Spinal cord (tissue), 10 donors: ENCODE results near the gene TMCC1. TPM values are rescaled to one million over a fixed set of nuclear protein-coding genes. Genes with fewer than 3 reads are reported as not detected.

ENCODE experiments used
- DNase-seq, 6 donors: peaks; one replicate each; pipeline versions ENCODE4 v3.0.0 to v3.0.0-alpha.2; 2013 to 2015; ENCODE audit warnings: low spot score in 6 of 6, low read depth in 4 of 6
- H3K27ac ChIP-seq: one replicate; pipeline ENCODE4 v1.5.1; 2013; ENCODE audit warnings: low read depth, low read length, control low read depth
- H3K27me3 ChIP-seq: one replicate; pipeline ENCODE4 v1.6.1; 2013; ENCODE audit warnings: low read length; ENCODE audit not compliant: control insufficient read depth, insufficient read depth
- H3K36me3 ChIP-seq: one replicate; pipeline ENCODE4 v1.6.1; 2013; ENCODE audit warnings: low read length; ENCODE audit not compliant: control insufficient read depth, insufficient read depth
- H3K4me1 ChIP-seq: one replicate; pipeline ENCODE4 v1.6.1; 2013; ENCODE audit warnings: low read length; ENCODE audit not compliant: control insufficient read depth, insufficient read depth
- H3K4me3 ChIP-seq: one replicate; pipeline ENCODE4 v1.5.1; 2013; ENCODE audit warnings: low read depth, low read length, control low read depth
- H3K9me3 ChIP-seq: one replicate; pipeline ENCODE4 v1.6.1; 2013; ENCODE audit warnings: low read length; ENCODE audit not compliant: control insufficient read depth, insufficient read depth
- WGBS: methylation state at CpG from one replicate; pipeline ENCODE4 v1.1.5; 2013; ENCODE audit warnings: missing lambda C conversion rate; ENCODE audit not compliant: insufficient coverage; 5-methylcytosine and 5-hydroxymethylcytosine counted together
- polyA plus RNA-seq, 2 donors: library from polyadenylated mRNA; unstranded; fragments of 120-200 nt; gene quantifications; one replicate each; pipeline ENCODE4 v1.2.1, GENCODE V29; 2013; ENCODE audit not compliant: insufficient read length in 2 of 2
- total RNA-seq, 2 donors: library from RNA; depleted of rRNA in 1 of 2; stranded (reverse); fragments of 120-200 nt in 1 of 2; fragments of >200 nt in 1 of 2; gene quantifications; one replicate each; pipeline versions ENCODE4 v1.2.3 to v1.2.4, GENCODE V29; 2013 to 2014
- donor health status: healthy.

The TMCC1 gene
- total and polyA plus RNA-seq, 4 donors, result 34.1 to 49.1 (median 44.4) TPM

DNA sequence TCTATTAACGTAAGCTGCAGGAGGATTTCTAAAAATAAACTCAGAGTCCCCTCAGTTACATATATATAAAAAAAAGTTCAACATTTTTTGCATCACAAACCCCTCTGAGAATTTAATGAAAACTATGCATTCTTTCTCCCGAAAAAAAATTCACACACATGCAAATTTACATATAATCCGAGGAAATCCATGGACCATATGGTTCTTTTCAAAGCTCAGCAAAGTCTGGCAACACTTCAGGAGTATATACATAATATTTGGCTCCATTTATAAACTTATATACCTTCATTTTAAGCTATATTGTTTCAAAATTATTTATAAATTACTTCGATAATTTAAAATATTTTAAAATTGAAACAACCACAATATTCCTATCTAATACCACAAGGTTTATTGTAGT is 146.4 kb downstream of the TMCC1 start:
- Histone ChIP-seq H3K27ac (no peak overlapping the region), H3K9me3 (no peaks in the 10 kb centered on the region), H3K27me3 (no peaks in the 10 kb centered on the region), H3K4me3 (no peak overlapping the region), H3K4me1 (peaks cover 9% of the 10 kb centered on the region), H3K36me3 (no peaks in the 10 kb centered on the region)
- DNase-seq, result no peak
- no CpG with 5 or more reads among the region's 4 CpGs for WGBS

DNA sequence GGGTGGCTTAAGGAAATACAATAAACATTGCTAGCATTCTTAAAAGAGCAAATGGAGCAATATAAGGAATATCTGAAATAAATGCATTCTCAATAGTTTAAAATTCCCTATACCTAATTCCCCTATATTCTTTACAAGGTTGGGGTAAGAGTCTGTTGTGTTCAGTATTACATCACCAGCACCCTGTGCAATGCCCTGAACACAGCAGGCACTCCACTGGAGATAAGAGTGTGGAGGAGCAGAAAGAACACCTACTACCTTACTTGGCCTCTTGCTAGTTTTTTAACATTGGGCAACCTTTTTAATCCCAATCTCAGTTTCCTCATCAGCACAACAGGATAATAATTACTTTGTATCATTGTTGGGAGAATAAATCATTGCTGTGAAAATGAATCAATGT is 146.9 kb downstream of the TMCC1 start:
- peaks cover 9% of the 10 kb centered on the region for H3K4me1 ChIP-seq
- DNase-seq, result no peak
- no peaks in the 10 kb centered on the region for H3K27me3 ChIP-seq
- no peak overlapping the region for H3K4me3 ChIP-seq
- H3K36me3 ChIP-seq, result no peaks in the 10 kb centered on the region
- no peaks in the 10 kb centered on the region for H3K9me3 ChIP-seq
- H3K27ac ChIP-seq, result no peak overlapping the region

DNA sequence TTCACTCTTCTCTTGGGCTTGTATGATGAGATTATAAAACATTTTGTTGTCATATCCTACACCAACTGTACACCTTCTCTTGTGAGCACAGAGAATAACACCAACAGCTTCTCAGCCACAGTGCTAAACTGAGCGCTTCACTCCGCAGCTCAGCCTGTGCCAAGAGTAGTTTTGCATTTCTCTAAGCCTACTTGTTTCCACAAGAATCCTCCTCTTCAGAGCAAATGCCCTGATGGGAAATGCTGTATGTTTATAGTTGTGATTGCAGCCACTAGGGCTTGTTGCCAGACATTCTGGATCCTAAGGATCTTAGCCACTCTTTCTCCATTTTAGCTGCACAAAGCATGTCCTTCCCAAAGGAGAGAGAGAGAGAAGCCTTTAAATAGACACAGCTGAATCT is 148.3 kb downstream of the TMCC1 start:
- H3K27me3 ChIP-seq, result no peaks in the 10 kb centered on the region
- H3K36me3 ChIP-seq, result no peaks in the 10 kb centered on the region
- peak overlapping the region; percentile 22 for H3K27ac ChIP-seq
- peak; percentile 31 to 87 (median 39) for DNase-seq
- H3K9me3 ChIP-seq, result no peaks in the 10 kb centered on the region
- WGBS, result 60% methylated on average over 1 of the region's 2 CpGs
- no peak overlapping the region for H3K4me3 ChIP-seq
- H3K4me1 ChIP-seq, result peaks cover 9% of the 10 kb centered on the region

DNA sequence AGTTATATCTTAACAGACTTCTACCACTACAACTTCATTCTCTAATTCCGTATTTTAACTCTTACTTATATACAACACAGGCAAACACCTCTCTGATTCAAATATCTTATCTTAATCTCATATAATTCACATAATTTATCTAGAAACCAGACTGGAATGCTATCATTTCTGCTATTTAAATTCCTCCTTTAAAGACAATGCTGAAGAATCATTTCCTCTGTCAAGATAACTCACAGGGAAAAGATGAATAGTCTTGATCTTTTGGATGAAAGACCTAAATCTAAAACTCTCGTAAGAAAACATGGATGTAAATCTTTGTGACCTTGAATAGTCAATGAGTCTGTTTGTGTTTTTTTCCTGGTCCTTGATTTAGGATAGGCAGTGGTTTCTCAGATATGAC is 151.7 kb downstream of the TMCC1 start:
- H3K4me1 ChIP-seq, result peaks cover 9% of the 10 kb centered on the region
- no peak for DNase-seq
- no peaks in the 10 kb centered on the region for H3K36me3 ChIP-seq
- H3K27ac ChIP-seq, result no peak overlapping the region
- no peaks in the 10 kb centered on the region for H3K27me3 ChIP-seq
- no peaks in the 10 kb centered on the region for H3K9me3 ChIP-seq
- H3K4me3 ChIP-seq, result no peak overlapping the region
- 100% methylated on average over 1 of the region's 2 CpGs for WGBS

DNA sequence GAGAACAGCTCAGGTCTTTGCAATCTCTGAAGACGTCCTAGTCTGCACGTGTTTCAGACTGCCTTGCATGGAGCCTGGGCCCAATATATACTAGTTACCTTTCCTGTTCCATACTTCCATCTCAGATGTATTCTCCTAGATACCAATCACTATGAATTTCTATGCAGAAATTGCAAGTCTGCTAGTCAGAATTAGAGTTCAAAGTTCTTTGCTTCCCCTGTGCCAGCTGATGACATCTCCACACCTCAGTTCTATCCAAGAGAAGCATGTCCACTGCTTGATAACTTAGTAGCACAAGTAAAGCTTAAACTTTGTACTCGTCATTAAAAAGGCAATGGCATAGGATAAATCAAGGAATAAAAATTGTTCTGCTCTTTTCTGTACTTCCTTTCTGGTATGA is 153.4 kb downstream of the TMCC1 start:
- no peaks in the 10 kb centered on the region for H3K9me3 ChIP-seq
- H3K4me3 ChIP-seq, result no peak overlapping the region
- H3K27me3 ChIP-seq, result no peaks in the 10 kb centered on the region
- H3K4me1 ChIP-seq, result no peaks in the 10 kb centered on the region
- WGBS, result 67% methylated on average over 2 of the region's 3 CpGs
- no peaks in the 10 kb centered on the region for H3K36me3 ChIP-seq
- H3K27ac ChIP-seq, result no peak overlapping the region
- no peak for DNase-seq

DNA sequence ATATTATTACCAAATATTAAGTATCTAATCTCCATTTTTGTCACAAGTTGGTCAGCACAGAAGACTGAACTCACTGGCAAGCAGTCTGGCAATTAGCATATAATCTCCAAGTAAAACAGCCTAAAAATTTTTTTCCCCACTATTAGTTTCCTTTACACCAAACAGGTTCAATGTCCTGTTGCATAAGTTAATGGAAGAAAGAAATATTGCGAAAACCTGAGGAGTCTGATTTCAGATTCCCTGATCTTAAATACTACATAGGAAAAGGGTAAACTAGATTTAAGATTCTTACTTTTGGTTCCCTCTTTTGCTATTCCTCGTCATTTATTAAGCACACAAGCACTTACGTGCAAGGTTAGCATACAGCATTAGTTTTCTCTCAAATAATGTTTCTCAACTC is 153.9 kb downstream of the TMCC1 start:
- H3K4me3 ChIP-seq, result no peak overlapping the region
- DNase-seq, result no peak
- no peaks in the 10 kb centered on the region for H3K36me3 ChIP-seq
- H3K27me3 ChIP-seq, result no peaks in the 10 kb centered on the region
- 94% methylated on average over 2 of the region's 3 CpGs for WGBS
- no peaks in the 10 kb centered on the region for H3K9me3 ChIP-seq
- H3K27ac ChIP-seq, result no peak overlapping the region
- no peaks in the 10 kb centered on the region for H3K4me1 ChIP-seq

DNA sequence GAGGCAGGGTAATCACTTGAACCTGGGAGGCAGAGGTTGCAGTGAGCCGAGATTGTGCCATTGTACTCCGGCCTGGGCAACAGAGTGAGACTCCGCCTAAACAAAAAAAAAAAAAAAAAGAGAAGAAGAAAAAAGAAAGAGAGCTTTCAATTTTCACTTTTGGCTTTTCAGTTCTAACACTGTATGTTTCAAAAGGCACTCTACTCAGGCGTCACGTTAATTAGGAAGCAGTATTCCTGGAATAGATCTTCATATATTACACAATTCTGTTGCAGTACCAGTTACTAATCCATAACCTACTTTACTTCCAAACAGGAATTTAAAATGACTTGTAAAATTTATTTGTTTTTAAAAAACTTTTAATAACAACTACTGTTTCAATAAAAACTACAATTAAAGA is 155.3 kb downstream of the TMCC1 start:
- WGBS, result no CpG with 5 or more reads among the region's 5 CpGs
- Histone ChIP-seq H3K36me3 (no peaks in the 10 kb centered on the region), H3K27ac (no peak overlapping the region), H3K4me3 (no peak overlapping the region), H3K4me1 (no peaks in the 10 kb centered on the region), H3K27me3 (no peaks in the 10 kb centered on the region), H3K9me3 (no peaks in the 10 kb centered on the region)
- no peak for DNase-seq

DNA sequence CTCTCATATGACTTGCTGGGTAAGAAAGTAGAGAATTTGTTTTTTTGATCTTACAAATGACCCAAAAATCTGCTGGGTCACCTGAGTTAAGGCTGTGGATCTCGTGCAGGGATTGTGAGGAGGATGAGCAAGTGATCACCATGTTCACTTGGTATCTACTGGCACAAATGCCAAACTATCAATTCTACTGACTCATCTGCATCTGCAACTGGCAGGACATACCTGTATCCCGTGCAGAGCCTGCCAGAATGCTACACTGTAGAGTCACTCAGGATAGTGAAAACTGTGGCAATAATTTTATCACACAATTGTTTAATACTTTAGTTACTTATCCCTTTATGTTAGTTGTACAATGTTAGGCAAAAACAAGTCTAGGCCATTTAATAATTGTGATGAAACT is 157.4 kb downstream of the TMCC1 start:
- Histone ChIP-seq H3K4me3 (no peak overlapping the region), H3K9me3 (no peaks in the 10 kb centered on the region), H3K27me3 (no peaks in the 10 kb centered on the region), H3K27ac (no peak overlapping the region), H3K4me1 (no peaks in the 10 kb centered on the region), H3K36me3 (no peaks in the 10 kb centered on the region)
- DNase-seq, result no peak
- WGBS, result no CpG with 5 or more reads among the region's 2 CpGs

DNA sequence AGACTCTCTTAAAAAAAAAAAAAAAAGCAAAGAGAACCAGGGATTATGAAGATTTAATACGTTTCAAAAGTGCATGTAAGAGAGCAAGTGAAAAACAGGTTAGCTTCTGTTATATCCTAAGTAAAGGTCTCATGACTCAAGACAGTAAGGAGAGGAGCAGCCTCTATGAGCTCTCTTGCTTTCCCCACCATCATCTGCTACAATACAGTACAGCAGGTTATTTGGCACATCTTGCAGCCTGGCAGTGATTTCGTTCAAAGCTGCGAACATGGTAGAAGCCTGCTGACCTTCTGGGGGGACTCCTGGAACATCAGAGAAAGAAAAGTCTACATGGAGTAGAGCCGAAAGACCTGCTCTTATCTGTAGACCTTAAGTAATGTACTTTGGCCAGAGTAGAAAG is 157.9 kb downstream of the TMCC1 start:
- H3K4me1 ChIP-seq, result no peaks in the 10 kb centered on the region
- no peaks in the 10 kb centered on the region for H3K9me3 ChIP-seq
- no peaks in the 10 kb centered on the region for H3K36me3 ChIP-seq
- DNase-seq, result no peak
- no peaks in the 10 kb centered on the region for H3K27me3 ChIP-seq
- WGBS, result 90% methylated on average over 2 of the region's 4 CpGs
- H3K27ac ChIP-seq, result no peak overlapping the region
- no peak overlapping the region for H3K4me3 ChIP-seq

DNA sequence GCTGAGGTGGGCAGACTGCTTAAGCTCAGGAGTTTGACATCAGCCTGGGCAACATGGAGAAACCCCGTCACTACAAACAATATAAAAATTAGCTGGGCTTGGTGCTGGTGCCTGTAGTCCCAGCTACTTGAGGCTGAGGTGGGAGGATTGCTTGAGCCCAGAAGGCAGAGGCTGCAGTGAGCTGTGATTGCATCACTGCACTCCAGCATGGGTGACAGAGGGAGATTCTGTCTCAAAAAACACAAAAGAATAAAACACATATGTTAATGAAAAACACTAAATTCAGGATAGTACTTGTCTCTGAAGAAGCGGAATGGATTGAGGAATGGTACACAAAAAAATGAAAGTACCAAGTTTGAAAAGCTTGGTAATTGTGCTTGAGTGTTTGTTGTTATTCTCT is 159.1 kb downstream of the TMCC1 start:
- DNase-seq, result no peak
- WGBS, result no CpG with 5 or more reads among the region's 2 CpGs

More for the DNA sequence above, 159.1 kb downstream of the TMCC1 start:
- Histone ChIP-seq H3K27ac (no peak overlapping the region), H3K4me3 (no peak overlapping the region), H3K4me1 (no peaks in the 10 kb centered on the region), H3K36me3 (no peaks in the 10 kb centered on the region), H3K27me3 (no peaks in the 10 kb centered on the region), H3K9me3 (no peaks in the 10 kb centered on the region)
